ENCODE results near the gene DNAJC4. TPM values are rescaled to one million over a fixed set of nuclear protein-coding genes. Genes with fewer than 3 reads are reported as not detected.

The DNAJC4 gene
- total and polyA plus RNA-seq, 9 of the 15 experiments (the other 6 are each of a cell fraction or from before 2014, with no cell fraction given): 4.0 to 32.6 (median 19.9) TPM

DNA sequence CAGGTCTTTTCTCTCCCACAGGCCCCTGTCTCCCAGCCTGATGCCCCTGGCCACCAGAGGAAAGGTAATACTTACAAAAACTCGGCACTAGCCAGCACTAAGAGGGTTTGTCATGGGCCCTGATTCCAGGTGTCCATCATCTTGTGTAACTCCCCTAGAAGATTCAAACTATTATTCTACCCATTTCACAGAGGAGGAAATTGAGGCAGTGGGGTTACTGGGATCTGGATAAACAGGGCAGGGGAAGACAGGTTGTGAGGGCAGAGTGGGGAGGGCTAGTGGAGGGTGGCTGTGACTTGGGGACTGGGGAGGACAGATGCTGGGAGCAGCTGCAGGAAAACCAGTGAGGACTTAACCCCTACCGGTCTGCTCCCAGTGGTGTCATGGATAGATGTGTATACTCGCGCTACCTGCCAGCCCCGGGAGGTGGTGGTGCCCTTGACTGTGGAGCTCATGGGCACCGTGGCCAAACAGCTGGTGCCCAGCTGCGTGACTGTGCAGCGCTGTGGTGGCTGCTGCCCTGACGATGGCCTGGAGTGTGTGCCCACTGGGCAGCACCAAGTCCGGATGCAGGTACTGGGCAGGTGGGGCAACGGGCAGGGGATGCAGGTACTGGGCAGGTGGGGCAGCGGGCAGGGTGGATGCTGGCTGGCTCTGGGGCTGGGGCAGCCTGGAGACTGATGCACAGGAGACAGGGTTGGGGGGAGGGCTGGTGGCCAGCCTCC, 5.3 kb downstream of the DNAJC4 start (continued):
- TF ChIP-seq ILF3 (IDR thresholded peaks at IDR 0.05; ENCODE audit: borderline replicate concordance): no peak
- TF ChIP-seq, protein P1, sequence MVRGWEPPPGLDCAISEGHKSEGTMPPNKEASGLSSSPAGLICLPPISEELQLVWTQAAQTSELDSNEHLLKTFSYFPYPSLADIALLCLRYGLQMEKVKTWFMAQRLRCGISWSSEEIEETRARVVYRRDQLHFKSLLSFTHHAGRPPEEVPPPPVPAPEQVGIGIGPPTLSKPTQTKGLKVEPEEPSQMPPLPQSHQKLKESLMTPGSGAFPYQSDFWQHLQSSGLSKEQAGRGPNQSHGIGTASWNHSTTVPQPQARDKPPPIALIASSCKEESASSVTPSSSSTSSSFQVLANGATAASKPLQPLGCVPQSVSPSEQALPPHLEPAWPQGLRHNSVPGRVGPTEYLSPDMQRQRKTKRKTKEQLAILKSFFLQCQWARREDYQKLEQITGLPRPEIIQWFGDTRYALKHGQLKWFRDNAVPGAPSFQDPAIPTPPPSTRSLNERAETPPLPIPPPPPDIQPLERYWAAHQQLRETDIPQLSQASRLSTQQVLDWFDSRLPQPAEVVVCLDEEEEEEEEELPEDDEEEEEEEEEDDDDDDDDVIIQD (CRISPR knock-in tag; IDR thresholded peaks at IDR 0.05): no peak
- TF ChIP-seq NONO (IDR thresholded peaks at IDR 0.05; ENCODE audit: low read depth in 2 of 2, low read length in 1 of 2): no peak
- TF ChIP-seq, protein P2, sequence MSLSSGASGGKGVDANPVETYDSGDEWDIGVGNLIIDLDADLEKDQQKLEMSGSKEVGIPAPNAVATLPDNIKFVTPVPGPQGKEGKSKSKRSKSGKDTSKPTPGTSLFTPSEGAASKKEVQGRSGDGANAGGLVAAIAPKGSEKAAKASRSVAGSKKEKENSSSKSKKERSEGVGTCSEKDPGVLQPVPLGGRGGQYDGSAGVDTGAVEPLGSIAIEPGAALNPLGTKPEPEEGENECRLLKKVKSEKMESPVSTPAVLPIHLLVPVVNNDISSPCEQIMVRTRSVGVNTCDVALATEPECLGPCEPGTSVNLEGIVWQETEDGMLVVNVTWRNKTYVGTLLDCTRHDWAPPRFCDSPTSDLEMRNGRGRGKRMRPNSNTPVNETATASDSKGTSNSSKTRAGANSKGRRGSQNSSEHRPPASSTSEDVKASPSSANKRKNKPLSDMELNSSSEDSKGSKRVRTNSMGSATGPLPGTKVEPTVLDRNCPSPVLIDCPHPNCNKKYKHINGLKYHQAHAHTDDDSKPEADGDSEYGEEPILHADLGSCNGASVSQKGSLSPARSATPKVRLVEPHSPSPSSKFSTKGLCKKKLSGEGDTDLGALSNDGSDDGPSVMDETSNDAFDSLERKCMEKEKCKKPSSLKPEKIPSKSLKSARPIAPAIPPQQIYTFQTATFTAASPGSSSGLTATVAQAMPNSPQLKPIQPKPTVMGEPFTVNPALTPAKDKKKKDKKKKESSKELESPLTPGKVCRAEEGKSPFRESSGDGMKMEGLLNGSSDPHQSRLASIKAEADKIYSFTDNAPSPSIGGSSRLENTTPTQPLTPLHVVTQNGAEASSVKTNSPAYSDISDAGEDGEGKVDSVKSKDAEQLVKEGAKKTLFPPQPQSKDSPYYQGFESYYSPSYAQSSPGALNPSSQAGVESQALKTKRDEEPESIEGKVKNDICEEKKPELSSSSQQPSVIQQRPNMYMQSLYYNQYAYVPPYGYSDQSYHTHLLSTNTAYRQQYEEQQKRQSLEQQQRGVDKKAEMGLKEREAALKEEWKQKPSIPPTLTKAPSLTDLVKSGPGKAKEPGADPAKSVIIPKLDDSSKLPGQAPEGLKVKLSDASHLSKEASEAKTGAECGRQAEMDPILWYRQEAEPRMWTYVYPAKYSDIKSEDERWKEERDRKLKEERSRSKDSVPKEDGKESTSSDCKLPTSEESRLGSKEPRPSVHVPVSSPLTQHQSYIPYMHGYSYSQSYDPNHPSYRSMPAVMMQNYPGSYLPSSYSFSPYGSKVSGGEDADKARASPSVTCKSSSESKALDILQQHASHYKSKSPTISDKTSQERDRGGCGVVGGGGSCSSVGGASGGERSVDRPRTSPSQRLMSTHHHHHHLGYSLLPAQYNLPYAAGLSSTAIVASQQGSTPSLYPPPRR (CRISPR knock-in tag; IDR thresholded peaks at IDR 0.05; ENCODE audit: borderline replicate concordance): no peak
- TF ChIP-seq HDAC2 (IDR thresholded peaks at IDR 0.05): peak; percentile 37; the same call in 1 of the 2 replicates
- TF ChIP-seq ZNF41 (CRISPR knock-in tag; conservative IDR thresholded peaks at IDR 0.05): no peak
- TF ChIP-seq SP2 (IDR thresholded peaks at IDR 0.05; ENCODE audit: extremely low read depth, low read depth, low read length, poor library complexity, severe bottlenecking): no peak
- no peak for TF ChIP-seq STAT5A (IDR thresholded peaks at IDR 0.05; ENCODE audit: borderline replicate concordance, low read length)
- no peak for TF ChIP-seq PCBP2 (IDR thresholded peaks at IDR 0.05; ENCODE audit: low read depth, low read length, poor library complexity, severe bottlenecking)
- TF ChIP-seq, protein P3, sequence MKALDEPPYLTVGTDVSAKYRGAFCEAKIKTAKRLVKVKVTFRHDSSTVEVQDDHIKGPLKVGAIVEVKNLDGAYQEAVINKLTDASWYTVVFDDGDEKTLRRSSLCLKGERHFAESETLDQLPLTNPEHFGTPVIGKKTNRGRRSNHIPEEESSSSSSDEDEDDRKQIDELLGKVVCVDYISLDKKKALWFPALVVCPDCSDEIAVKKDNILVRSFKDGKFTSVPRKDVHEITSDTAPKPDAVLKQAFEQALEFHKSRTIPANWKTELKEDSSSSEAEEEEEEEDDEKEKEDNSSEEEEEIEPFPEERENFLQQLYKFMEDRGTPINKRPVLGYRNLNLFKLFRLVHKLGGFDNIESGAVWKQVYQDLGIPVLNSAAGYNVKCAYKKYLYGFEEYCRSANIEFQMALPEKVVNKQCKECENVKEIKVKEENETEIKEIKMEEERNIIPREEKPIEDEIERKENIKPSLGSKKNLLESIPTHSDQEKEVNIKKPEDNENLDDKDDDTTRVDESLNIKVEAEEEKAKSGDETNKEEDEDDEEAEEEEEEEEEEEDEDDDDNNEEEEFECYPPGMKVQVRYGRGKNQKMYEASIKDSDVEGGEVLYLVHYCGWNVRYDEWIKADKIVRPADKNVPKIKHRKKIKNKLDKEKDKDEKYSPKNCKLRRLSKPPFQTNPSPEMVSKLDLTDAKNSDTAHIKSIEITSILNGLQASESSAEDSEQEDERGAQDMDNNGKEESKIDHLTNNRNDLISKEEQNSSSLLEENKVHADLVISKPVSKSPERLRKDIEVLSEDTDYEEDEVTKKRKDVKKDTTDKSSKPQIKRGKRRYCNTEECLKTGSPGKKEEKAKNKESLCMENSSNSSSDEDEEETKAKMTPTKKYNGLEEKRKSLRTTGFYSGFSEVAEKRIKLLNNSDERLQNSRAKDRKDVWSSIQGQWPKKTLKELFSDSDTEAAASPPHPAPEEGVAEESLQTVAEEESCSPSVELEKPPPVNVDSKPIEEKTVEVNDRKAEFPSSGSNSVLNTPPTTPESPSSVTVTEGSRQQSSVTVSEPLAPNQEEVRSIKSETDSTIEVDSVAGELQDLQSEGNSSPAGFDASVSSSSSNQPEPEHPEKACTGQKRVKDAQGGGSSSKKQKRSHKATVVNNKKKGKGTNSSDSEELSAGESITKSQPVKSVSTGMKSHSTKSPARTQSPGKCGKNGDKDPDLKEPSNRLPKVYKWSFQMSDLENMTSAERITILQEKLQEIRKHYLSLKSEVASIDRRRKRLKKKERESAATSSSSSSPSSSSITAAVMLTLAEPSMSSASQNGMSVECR (CRISPR knock-in tag; IDR thresholded peaks at IDR 0.05): no peak
- TF ChIP-seq, protein P4, sequence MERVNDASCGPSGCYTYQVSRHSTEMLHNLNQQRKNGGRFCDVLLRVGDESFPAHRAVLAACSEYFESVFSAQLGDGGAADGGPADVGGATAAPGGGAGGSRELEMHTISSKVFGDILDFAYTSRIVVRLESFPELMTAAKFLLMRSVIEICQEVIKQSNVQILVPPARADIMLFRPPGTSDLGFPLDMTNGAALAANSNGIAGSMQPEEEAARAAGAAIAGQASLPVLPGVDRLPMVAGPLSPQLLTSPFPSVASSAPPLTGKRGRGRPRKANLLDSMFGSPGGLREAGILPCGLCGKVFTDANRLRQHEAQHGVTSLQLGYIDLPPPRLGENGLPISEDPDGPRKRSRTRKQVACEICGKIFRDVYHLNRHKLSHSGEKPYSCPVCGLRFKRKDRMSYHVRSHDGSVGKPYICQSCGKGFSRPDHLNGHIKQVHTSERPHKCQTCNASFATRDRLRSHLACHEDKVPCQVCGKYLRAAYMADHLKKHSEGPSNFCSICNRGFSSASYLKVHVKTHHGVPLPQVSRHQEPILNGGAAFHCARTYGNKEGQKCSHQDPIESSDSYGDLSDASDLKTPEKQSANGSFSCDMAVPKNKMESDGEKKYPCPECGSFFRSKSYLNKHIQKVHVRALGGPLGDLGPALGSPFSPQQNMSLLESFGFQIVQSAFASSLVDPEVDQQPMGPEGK (CRISPR knock-in tag; IDR thresholded peaks at IDR 0.05; ENCODE audit: borderline replicate concordance): no peak
